GM10266 (cell line): Measurements from ENCODE around the gene ECSIT.
"Not testable (repeated sequence)": the region's sequence is repeated elsewhere in the genome, so short reads cannot be mapped to it uniquely, and the experiment has no call there.

Experiments used
- DNase-seq: peaks from one replicate; pipeline ENCODE4 v3.0.0; 2012; ENCODE audit errors: extremely low spot score
- TF ChIP-seq, protein P1 (sequence below): IDR thresholded peaks from 2 replicates; pipeline ENCODE4 v1.5.1; 2012; ENCODE audit warnings: mild to moderate bottlenecking, low read depth; ENCODE audit not compliant: control insufficient read depth, insufficient read depth; ENCODE audit errors: missing control alignments

The ECSIT gene, protein sequence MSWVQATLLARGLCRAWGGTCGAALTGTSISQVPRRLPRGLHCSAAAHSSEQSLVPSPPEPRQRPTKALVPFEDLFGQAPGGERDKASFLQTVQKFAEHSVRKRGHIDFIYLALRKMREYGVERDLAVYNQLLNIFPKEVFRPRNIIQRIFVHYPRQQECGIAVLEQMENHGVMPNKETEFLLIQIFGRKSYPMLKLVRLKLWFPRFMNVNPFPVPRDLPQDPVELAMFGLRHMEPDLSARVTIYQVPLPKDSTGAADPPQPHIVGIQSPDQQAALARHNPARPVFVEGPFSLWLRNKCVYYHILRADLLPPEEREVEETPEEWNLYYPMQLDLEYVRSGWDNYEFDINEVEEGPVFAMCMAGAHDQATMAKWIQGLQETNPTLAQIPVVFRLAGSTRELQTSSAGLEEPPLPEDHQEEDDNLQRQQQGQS

DNA sequence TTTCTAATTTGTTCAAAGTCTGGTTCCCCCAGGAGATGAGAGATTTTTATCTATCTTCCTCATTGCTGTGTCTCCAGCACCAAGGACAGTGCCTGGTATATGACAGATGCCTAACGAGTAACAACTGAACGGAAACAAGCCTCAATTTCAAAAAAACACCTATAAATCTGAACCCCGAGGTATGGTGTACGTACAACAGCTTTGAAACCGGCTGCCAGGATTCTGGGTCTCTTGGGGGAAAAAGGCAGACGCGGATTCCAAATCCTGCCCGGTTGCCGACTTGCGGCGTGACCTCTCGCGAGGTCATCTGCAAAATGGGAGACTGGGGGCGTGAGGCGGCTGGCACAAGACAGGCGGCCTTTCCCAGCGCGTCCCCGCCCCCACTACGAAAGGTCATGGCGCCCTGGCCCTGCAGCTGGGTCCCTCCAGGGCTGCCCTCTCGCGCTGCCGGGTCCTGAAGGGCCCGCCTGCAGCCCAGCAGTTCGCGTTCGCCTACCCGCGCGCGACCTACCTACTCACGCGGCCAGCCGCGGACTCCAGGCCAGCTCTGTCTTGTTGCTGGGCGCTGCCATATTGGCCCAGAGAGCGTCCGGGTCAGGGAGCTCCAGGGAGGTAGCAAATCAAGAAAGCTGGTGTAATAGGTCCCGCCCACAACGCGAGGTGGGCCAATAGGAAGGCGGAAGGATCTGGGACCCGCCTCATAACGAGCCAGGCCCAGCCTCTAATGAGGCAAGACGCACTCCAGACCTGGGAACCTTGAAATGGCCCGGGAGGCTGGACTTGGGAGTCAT lies at the start of gene ECSIT:
Gene ECSIT (minus strand): TSS at position 584 of the 791 bp plus-strand sequence. CDS start 9,964 bp downstream, outside the sequence.
- TF ChIP-seq, protein P1, sequence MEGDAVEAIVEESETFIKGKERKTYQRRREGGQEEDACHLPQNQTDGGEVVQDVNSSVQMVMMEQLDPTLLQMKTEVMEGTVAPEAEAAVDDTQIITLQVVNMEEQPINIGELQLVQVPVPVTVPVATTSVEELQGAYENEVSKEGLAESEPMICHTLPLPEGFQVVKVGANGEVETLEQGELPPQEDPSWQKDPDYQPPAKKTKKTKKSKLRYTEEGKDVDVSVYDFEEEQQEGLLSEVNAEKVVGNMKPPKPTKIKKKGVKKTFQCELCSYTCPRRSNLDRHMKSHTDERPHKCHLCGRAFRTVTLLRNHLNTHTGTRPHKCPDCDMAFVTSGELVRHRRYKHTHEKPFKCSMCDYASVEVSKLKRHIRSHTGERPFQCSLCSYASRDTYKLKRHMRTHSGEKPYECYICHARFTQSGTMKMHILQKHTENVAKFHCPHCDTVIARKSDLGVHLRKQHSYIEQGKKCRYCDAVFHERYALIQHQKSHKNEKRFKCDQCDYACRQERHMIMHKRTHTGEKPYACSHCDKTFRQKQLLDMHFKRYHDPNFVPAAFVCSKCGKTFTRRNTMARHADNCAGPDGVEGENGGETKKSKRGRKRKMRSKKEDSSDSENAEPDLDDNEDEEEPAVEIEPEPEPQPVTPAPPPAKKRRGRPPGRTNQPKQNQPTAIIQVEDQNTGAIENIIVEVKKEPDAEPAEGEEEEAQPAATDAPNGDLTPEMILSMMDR: no peak
- DNase-seq: peak; percentile 97

DNA sequence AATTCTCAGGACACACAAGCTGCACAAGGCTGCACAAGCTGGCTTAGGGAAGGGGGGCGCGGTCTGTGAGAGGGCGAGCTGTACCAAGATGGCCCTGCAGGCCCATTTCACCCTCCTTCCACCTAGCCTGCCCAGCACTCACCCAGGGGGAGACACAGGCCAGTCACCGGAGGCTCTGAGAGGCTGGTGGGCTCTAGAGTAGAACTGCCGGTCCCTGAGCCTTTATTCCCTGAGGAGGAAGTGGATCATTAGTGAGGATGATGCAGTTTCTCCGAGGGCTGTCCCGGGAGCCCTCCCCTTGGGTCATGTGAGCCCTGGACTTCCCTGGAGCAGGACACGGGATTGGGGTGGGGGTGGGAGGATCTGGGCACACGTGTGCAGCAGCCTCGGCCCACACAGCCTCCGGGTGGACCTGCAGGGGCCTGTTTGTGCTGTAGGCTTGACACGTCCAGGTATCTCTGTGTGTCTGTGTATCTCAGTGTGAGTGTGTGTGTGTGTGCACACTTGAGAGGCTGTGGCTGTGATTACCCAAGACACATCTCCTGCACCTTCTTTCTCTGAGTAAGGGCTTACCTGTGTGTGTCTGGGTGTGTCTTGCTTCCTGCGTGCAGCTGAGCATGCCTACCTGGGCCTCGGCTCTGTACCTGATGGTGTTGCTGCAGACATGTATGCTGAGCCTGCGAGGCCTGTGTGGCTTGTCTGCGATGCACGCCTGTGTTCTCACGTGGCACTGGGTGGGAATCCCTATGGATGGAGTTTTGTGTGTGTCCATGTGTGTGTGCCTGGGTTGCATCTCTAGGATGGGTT lies 48.7 kb upstream of the ECSIT start, which contains the start of gene ACP5:
Gene ACP5 (minus strand): TSS at position 195 of the 807 bp plus-strand sequence. CDS start 328 bp downstream, outside the sequence.
- TF ChIP-seq, protein P1: no peak
- no peak for DNase-seq

DNA sequence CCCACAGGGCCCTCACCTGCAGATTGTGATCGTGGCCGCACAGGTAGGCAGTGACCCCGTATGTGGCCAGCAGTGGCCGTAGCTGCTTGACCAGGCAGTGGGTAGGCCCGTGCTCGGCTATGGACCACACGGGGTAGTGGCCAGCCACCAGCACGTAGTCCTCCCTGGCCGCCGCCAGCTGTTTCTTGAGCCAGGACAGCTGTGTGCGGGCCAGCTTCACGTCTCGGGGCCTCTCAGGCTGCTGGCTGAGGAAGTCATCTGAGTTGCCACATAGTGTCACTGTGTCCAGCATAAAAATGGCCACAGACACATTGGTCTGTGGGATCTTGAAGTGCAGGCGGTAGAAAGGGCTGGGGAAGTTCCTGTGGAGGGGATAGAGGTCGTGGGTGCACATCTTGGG lies 47.3 kb upstream of the ECSIT start:
- DNase-seq: no peak
- TF ChIP-seq, protein P1: no peak

DNA sequence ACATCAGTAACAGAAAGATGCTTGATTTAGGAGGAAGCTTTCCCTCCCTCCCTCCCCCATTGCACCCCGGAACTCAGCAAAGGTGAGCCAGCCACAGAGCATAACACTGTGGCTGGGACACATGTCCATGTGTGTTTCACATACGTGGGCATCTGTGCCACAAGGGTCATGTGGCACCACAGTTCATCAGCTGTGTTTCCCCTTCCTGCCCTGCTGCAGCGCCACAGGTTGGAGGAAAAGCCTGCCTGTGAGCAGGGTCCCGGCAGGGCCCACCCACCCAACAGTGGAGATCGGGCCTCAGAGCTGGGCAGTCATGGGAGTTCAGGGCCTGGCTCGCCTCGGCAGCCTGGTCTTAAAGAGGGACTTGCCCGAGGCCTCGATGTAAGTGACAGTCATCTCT lies 45.8 kb upstream of the ECSIT start:
- no peak for DNase-seq
- TF ChIP-seq, protein P1: no peak

DNA sequence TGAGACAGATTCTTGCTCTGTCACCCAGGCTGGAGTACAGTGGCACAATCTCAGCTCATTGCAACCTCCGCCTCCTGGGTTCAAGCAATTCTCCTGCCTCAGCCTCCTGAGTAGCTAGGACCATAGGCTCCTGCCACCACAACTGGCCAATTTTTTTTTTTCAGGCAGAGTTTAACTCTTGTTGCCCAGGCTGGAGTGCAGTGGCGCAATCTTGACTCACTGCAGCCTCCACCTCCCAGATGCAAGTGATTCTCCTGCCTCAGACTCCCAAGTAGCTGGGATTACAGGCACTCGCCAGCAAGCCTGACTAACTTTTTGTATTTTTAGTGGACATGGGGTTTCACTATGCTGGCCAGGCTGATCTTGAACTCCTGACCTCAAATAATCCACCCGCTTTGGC lies 44.8 kb upstream of the ECSIT start:
- not testable (repeated sequence) for DNase-seq

DNA sequence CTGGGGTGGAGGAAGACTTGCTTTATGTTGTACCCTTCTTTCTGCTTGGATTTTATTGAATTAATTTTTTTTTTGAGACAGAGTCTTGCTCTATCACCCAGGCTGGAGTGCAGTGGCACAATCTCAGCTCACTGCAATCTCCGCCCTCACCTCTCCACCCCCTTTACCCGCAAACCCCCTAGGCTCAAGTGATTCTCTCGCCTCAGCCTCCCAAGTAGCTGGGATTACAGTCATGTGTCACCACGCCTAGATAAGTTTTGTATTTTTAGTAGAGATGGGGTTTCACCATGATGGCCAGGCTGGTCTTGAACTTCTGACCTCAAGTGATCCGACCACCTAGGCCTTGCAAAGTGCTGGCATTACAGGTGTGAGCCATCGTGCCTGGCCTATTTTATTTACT lies 44.4 kb upstream of the ECSIT start:
- not testable (repeated sequence) for DNase-seq

DNA sequence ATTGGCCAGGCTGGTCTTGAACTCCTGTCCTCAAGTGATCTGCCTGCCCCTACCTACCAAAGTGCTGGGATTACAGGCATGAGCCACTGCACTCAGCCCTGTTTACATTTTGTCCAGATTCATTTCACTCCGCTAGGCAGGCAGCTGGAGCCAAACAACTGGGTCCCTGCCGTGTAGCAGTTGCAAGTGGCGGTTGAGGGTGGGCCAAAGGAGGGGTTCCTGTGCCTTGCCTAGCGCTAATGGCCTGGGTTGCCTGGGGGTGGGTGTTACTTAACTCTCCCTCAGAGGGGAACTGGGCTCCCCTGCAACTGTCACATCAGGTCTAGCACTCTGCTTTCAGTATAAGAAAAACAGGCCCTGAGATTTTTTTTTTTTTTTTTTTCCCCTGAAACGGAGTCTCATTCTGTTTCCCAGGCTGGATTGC lies 41.1 kb upstream of the ECSIT start:
- no peak for DNase-seq
- TF ChIP-seq, protein P1: no peak
